Stimulated activated CD8-positive, alpha-beta memory T cell treated with anti-CD3 and anti-CD28 coated beads, Interleukin-2, amount 100 ng/mL, for 48 hours (primary cell): Measurements from ENCODE around the gene KRTAP2-4.
"Not testable (repeated sequence)": the region's sequence is repeated elsewhere in the genome, so short reads cannot be mapped to it uniquely, and the experiment has no call there.

Source experiments
- DNase-seq, 2 donors: peaks; one replicate each; pipeline ENCODE4 v3.0.0-alpha.2; 2020; ENCODE audit warnings: low read depth in 2 of 2

KRTAP2-4 gene

DNA sequence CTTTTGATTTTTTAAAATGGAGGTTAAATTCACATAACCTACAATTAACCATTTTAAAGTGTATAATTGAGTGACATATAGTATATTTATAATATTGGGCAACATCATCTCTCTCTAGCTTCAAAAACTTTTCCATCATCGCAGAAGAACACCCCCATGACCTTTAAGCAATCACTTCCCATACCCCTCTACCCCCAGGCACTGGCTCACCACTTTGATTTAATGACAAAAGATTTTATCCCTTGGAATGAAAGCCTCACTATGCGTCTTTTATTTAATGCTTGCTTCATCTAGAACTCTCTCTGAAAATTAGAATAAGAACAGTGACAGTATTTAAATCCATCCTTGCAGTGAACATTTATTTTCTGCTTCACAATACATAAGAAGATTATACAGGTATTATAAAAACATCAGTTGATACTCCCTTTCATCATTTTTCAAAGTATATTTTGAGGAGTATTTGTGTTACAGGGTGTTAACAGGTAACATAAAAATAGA is 27.8 kb downstream of the KRTAP2-4 start:
- no peak for DNase-seq

DNA sequence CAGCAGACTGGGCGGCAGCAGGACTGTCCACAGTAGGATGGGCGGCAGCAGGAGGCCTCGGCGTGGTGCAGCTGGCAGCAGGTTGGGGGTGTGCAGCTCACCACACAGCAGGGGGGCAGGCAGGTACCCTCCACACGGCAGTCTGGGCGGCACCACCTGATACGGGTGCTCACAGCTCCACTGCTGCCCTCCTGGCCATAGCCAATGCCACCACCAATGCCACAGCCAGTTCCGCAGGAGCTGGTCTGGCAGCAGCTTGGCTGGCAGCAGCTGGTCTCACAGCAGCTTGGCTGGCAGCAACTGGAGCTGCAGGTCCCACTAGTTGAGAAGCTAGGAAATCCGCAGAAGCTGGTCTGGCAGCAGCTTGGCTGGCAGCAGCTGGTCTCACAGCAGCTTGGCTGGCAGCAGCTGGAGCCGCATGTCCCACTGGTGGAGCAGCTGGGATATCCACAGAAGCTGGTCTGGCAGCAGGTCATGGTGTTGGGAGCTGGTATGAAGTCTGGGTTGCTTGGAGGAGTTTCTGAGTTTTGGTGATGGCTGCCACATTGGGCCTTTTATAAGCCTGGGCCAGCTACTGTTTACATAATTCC is 31.2 kb downstream of the KRTAP2-4 start, which contains the start of gene KRTAP1-3:
Gene KRTAP1-3 (minus strand): TSS at position 529 of the 590 bp plus-strand sequence. CDS start 53 bp downstream, at position 476.
- DNase-seq: not testable (repeated sequence)

DNA sequence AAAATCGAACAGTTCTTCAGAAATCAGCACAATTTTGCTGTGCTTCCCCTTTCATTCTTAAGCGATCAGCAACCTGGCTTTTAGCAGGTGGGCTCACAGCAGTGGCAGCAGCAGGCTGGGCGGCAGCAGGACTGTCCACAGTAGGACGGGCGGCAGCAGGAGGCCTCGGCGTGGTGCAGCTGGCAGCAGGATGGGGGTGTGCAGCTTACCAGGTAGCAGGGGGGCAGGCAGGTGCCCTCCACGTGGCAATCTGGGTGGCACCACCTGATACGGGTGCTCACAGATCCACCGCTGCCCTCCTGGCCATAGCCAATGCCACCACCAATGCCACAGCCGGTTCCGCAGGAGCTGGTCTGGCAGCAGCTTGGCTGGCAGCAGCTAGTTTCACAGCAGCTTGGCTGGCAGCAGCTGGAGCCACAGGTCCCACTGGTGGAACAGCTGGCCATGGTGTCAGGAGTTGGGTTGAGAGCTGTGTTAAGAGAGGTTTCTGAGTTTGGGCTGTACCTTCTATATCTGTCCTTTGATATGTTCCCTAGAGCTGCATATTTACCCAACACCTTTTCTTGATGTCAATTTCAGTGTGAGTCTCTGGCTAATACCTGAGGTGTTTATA is 35.9 kb downstream of the KRTAP2-4 start, which contains the start of gene KRTAP1-4:
Gene KRTAP1-4 (minus strand): TSS at position 563 of the 613 bp plus-strand sequence. CDS start 117 bp downstream, at position 446.
- DNase-seq: no peak

DNA sequence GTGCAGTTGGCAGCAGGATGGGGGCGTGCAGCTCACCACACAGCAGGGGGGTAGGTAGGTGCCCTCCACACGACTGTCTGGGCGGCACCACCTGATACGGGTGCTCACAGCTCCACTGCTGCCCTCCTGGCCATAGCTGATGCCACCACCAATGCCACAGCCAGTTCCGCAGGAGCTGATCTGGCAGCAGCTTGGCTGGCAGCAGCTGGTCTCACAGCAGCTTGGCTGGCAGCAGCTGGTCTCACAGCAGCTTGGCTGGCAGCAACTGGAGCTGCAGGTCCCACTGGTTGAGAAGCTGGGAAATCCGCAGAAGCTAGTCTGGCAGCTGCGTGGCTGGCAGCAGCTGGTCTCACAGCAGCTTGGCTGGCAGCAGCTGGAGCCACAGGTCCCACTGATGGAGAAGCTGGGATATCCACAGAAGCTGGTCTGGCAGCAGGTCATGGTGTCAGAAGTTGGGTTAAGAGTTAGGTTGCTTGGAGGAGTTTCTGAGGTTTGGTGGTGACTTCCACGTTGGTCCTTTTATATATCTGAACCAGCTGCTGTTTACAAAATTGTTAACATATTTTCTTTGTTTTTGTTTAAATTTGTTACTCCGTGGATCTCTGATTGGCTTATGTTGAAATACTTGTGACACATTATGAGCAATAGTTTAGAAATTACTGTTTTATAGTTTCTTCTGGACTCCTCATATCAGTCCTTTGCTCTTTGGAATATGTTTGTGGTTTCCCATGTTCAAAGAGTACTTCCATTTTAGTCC is 38.8 kb downstream of the KRTAP2-4 start, which contains the start of gene KRTAP1-5:
Gene KRTAP1-5 (minus strand): TSS at position 494 of the 757 bp plus-strand sequence. CDS start 53 bp downstream, at position 441.
- DNase-seq: no peak

DNA sequence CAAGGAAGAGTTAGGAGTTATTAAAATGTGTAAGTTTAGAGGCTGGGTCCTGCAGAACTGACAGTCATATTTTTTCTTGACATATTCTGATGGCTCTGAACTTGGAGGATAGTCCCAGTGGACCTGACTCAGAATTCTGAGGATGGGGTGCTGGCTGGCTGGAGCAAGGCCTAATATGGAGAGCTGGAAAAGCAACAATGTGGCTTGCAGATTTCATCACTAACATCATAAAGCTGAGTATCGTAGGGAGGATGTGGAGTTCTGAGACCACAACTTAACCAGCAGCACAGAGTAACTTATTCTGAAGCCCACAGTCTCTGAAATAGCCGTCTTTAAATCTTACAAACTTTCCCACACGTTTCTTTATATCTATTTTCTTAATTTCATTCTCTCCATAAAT is 41.0 kb downstream of the KRTAP2-4 start:
- DNase-seq: no peak

DNA sequence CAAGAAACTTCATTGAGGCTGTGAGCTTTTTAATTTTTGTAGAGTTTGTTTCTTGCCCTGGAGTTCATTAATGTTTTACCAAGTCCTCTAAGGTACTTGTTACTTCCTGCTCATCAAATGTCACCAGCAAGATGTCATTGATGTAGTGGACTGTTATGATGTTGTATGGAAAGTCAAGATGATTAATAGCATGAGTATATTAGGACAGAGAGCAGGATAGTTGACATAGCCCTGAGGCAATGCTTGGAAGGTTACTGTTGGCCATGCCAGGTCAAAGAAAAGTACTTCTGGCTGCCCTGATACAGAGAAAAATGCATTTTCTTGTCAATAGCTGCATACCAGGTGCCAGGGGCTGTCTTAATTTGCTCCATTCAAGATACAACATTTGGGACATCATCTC is 45.3 kb downstream of the KRTAP2-4 start:
- DNase-seq: no peak

DNA sequence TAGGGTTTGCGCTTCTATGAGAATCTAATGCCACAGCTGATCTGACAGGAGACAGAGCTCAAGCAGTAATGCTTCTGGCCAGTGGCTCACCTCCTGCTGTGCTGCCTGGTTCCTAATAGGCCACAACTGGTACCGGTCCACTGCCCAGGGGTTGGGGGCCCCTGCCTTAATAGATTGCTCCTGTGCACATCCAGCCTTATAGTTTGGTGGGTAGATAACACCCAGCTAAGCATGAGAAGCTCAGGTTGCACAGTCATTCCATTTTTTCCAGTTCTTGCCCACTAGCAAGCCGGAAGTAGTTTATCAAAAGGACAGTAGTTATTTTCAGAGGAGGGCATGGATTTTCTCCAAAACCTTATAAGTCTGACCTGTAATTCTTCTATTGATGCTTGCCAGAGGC is 46.3 kb downstream of the KRTAP2-4 start:
- DNase-seq: no peak

DNA sequence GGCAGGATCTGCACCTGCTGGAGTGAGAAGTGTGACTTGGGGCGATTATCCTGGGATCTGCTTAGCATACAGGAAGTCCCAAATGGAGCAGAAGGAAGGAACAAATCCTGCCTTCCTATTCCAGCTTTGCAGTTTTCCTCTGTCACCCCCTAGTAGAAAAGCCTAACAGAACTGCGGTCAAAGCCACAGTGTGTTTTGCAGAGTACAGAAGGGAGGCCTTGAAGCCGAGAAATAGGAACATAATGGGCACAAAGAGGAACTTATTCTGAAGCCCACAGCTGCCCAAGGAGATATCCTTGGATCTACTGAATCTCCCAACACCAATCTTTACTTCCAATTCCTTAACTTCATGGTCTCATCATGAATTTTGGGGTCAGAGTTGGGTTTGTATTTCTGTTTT is 47.1 kb downstream of the KRTAP2-4 start:
- DNase-seq: no peak

DNA sequence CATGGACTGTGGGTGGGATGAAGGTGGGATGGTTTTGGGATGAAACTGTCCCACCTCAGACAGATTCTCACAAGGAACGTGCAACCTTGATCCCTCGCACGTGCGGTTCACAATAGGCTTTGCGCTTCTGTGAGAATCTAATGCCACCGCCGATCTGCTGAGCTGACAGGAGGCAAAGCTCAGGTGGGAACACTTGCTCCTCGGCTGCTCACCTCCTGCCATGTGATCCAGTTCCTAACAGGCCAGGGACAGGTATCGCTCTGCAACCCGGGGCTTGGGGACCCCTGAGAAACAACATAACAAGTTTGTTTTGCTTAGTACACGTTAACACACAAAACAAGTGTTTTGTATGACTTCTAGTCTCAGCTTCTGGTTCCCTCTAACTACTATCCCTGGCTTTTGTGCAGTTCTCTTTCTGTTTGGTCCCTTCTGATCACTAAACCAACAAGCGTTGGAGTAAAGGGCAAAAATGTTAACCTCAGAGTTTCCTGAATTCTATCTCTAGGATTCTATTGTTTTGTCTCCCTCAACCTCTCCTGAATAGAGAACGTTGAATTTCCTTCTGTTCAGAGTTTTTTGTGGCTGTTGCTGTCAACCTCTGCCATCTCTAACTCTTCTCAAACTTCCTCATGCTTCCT is 49.0 kb downstream of the KRTAP2-4 start:
- DNase-seq: no peak

DNA sequence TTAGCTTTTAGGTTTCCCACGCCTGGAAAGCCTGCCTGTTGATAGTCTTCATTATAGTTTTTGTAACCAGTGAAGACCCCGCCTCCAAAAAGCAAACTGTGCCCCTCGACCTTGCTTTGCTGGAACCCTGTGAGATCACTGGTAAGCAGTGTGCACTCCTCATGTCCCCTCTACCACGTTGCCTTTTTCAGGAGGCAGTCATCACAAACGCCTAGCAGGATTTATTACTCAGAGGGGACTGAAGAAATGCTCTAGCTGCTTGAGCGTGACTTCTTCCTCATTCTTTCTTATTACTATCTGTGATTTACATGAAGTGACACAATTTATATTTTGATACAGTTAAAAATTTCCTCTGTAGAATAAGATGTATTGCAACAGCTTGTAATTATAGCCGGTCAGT is 50.2 kb downstream of the KRTAP2-4 start:
- DNase-seq: no peak
